Endothelial cell of umbilical vein (primary cell): ENCODE measurements around the gene OR9A2.

Experiments
- POLR2A ChIP-seq: IDR thresholded peaks from 2 replicates; pipeline ENCODE4 v1.6.1; 2012; ENCODE audit warnings: low read depth, mild to moderate bottlenecking, control low read depth, low read length
- POLR2AphosphoS5 ChIP-seq: IDR thresholded peaks from 2 replicates; pipeline ENCODE4 v1.6.1; 2012; ENCODE audit warnings: low read depth, mild to moderate bottlenecking, control low read depth, low read length, moderate library complexity; ENCODE audit not compliant: insufficient read depth
- TF ChIP-seq, protein P1 (sequence below), 2 donors: IDR thresholded peaks; 1 replicate in 1 of 2; 2 replicates in 1 of 2; pipeline ENCODE4 v1.5.1; 2011; ENCODE audit warnings: low read length in 2 of 2, mild to moderate bottlenecking in 2 of 2, moderate library complexity in 2 of 2, control low read depth in 1 of 2, inconsistent platforms in 1 of 2, low read depth in 1 of 2; ENCODE audit not compliant: insufficient read depth in 1 of 2; ENCODE audit errors: extremely low read depth in 1 of 2

DNA sequence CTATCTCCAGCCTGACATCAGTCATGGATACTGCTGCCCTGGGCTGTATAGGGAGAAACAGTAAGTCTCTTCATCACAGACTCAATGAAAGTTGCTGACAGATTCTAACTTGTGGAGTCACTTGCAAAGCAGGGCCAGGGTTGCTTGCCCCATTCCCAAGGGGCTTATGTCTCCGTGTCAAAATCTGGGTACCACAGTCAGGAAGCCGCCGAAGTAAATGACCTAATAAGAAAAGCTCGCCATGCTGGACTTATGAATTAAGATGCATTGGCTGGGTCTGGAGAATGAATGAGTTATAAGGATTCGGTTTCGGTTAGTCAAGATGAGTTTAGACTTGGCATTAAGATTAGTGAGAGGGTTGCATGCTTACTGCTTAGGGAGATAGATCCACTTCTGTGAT, 14.4 kb upstream of the OR9A2 start:
- TF ChIP-seq, protein P1, sequence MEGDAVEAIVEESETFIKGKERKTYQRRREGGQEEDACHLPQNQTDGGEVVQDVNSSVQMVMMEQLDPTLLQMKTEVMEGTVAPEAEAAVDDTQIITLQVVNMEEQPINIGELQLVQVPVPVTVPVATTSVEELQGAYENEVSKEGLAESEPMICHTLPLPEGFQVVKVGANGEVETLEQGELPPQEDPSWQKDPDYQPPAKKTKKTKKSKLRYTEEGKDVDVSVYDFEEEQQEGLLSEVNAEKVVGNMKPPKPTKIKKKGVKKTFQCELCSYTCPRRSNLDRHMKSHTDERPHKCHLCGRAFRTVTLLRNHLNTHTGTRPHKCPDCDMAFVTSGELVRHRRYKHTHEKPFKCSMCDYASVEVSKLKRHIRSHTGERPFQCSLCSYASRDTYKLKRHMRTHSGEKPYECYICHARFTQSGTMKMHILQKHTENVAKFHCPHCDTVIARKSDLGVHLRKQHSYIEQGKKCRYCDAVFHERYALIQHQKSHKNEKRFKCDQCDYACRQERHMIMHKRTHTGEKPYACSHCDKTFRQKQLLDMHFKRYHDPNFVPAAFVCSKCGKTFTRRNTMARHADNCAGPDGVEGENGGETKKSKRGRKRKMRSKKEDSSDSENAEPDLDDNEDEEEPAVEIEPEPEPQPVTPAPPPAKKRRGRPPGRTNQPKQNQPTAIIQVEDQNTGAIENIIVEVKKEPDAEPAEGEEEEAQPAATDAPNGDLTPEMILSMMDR (IDR thresholded peaks at IDR 0.05; ENCODE audit: extremely low read depth in 1 of 2, insufficient read depth in 1 of 2, low read depth in 1 of 2, low read length in 2 of 2) = no peak
- TF ChIP-seq POLR2AphosphoS5 (no peak), POLR2A (no peak)
